ENCODE measurements around the gene KDM4C.
"Not testable (repeated sequence)": the region's sequence is repeated elsewhere in the genome, so short reads cannot be mapped to it uniquely, and the experiment has no call there.

KDM4C gene

GRCh38 chr9:6806318-6806717, 48.5 kb downstream of the KDM4C start:
- DNase-seq (ENCODE audit: low spot score): not testable (repeated sequence)

- not testable (repeated sequence) for DNase-seq (ENCODE audit: low spot score)
Observed at GRCh38 chr9:6807669-6808068, 49.9 kb downstream of the KDM4C start.

- DNase-seq (ENCODE audit: low spot score): no peak
Observed at GRCh38 chr9:6811436-6811835, 53.7 kb downstream of the KDM4C start.

GRCh38 chr9:6816581-6816980, 58.8 kb downstream of the KDM4C start:
- DNase-seq (ENCODE audit: low spot score): no peak

- DNase-seq (ENCODE audit: low spot score): no peak
Observed at GRCh38 chr9:6818292-6818922, 60.6 kb downstream of the KDM4C start.

- DNase-seq (ENCODE audit: low spot score): no peak
Observed at GRCh38 chr9:6819112-6819511, 61.3 kb downstream of the KDM4C start.

GRCh38 chr9:6819529-6819928, 61.8 kb downstream of the KDM4C start:
- no peak for DNase-seq (ENCODE audit: low spot score)

GRCh38 chr9:6822696-6823095, 64.9 kb downstream of the KDM4C start:
- no peak for DNase-seq (ENCODE audit: low spot score)

- DNase-seq (ENCODE audit: low spot score): no peak
Observed at GRCh38 chr9:6827439-6828145, 69.8 kb downstream of the KDM4C start.

- DNase-seq (ENCODE audit: low spot score): no peak
Observed at GRCh38 chr9:6829027-6829426, 71.3 kb downstream of the KDM4C start.

- no peak for DNase-seq (ENCODE audit: low spot score)
Observed at GRCh38 chr9:6829536-6829935, 71.8 kb downstream of the KDM4C start.

- no peak for DNase-seq (ENCODE audit: low spot score)
Observed at GRCh38 chr9:6833518-6834192, 75.9 kb downstream of the KDM4C start.

- DNase-seq (ENCODE audit: low spot score): no peak
Observed at GRCh38 chr9:6834306-6834705, 76.5 kb downstream of the KDM4C start.

GRCh38 chr9:6838158-6838557, 80.4 kb downstream of the KDM4C start:
- no peak for DNase-seq (ENCODE audit: low spot score)

GRCh38 chr9:6842584-6842947, 84.8 kb downstream of the KDM4C start:
- DNase-seq (ENCODE audit: low spot score): no peak

GRCh38 chr9:6843742-6844141, 86.0 kb downstream of the KDM4C start:
- no peak for DNase-seq (ENCODE audit: low spot score)

- no peak for DNase-seq (ENCODE audit: low spot score)
Observed at GRCh38 chr9:6844267-6844666, 86.5 kb downstream of the KDM4C start.

GRCh38 chr9:6845128-6845826, 87.5 kb downstream of the KDM4C start:
- DNase-seq (ENCODE audit: low spot score): no peak

GRCh38 chr9:6845880-6846279, 88.1 kb downstream of the KDM4C start:
- DNase-seq (ENCODE audit: low spot score): no peak

GRCh38 chr9:6852243-6852963, 94.6 kb downstream of the KDM4C start:
- no peak for DNase-seq (ENCODE audit: low spot score)

- DNase-seq (ENCODE audit: low spot score): no peak
Observed at GRCh38 chr9:6855860-6856259, 98.1 kb downstream of the KDM4C start.

- DNase-seq (ENCODE audit: low spot score): no peak
Observed at GRCh38 chr9:6864102-6864501, 106.3 kb downstream of the KDM4C start.
